HepG2 (cell line): ENCODE results near the gene GADL1. TPM values are rescaled to one million over a fixed set of nuclear protein-coding genes. Genes with fewer than 3 reads are reported as not detected.

Experiments used
- ATAC-seq: fragments of 200-7000 bp; cut with Tn5 transposase; 3 replicates; pipeline ENCODE4 v1.9.1; 2020; ENCODE audit warnings: mild to moderate bottlenecking, moderate library complexity
- BruUV-seq: library from RNA; stranded (reverse); fragments of 400-500 nt; replicated peaks from 2 replicates; lab custom pipeline; 2021; lab: Mats Ljungman, UMichigan
- CTCF ChIA-PET: fragments of 300-600 bp; formaldehyde crosslinking; extraction: SDS; loops from one replicate; lab custom pipeline; 2021; ENCODE audit warnings: low total read pairs, inconsistent platforms, low intra/inter-chr PET ratio; lab: Yijun Ruan, JAX
- POLR2A ChIA-PET: fragments of 350-600 bp; sonication (Branson Sonifier 250); formaldehyde crosslinking; loops from one replicate; lab custom pipeline; 2020; ENCODE audit warnings: antibody characterized with exemption, inconsistent platforms; lab: Yijun Ruan, JAX
- DNase-seq: peaks from one replicate; pipeline ENCODE4 v3.0.0-alpha.2; 2015; ENCODE audit warnings: low spot score
- FAIRE-seq: peaks from 3 replicates; lab custom pipeline; 2011; peaks lifted over from hg19 to GRCh38; lab: Jason Lieb, UNC
- H2AFZ ChIP-seq: one replicate; pipeline ENCODE4 v1.6.1; 2011; ENCODE audit warnings: low read length, inconsistent platforms
- H3K27ac ChIP-seq: fragments of 300-600 bp; 3 replicates; pipeline ENCODE4 v1.8.0; 2011; ENCODE audit warnings: mixed run types, mild to moderate bottlenecking, mixed read lengths, low read length, inconsistent platforms; ENCODE audit not compliant: insufficient read depth; ENCODE audit errors: extremely low read length
- H3K27me3 ChIP-seq, 2 experiments: fragments of 200-600 bp in 1 of 2; 2 replicates in 1 of 2; 3 replicates in 1 of 2; pipeline versions ENCODE4 v1.6.0 to v1.8.0; 2011; ENCODE audit warnings: low read length in 2 of 2, mild to moderate bottlenecking in 2 of 2, moderate library complexity in 2 of 2, inconsistent platforms in 1 of 2; ENCODE audit not compliant: insufficient read depth in 2 of 2, control insufficient read depth in 1 of 2
- H3K36me3 ChIP-seq, 2 experiments: fragments of 200-600 bp in 1 of 2; replicated peaks in 1 of 2; 2 replicates in 1 of 2; 3 replicates in 1 of 2; pipeline versions ENCODE4 v1.5.1 to v1.8.0; 2011; ENCODE audit warnings: low read length in 2 of 2, inconsistent platforms in 1 of 2; ENCODE audit not compliant: insufficient read depth in 2 of 2, control insufficient read depth in 1 of 2
- H3K4me1 ChIP-seq: 2 replicates; pipeline ENCODE4 v1.5.1; 2012; ENCODE audit warnings: low read length, inconsistent platforms; ENCODE audit not compliant: insufficient read depth
- H3K4me2 ChIP-seq: 2 replicates; pipeline ENCODE4 v1.6.0; 2011; ENCODE audit warnings: low read depth, low read length, inconsistent platforms
- H3K4me3 ChIP-seq, 3 experiments: fragments of 200-600 bp in 1 of 3; sonication (generic), shearing (Covaris generic) in 1 of 3; replicated peaks in 1 of 3; 2 replicates each; pipeline ENCODE4 v1.5.1; 2011 to 2016; ENCODE audit warnings: low read length in 3 of 3, inconsistent platforms in 2 of 3, low read depth in 2 of 3, mild to moderate bottlenecking in 2 of 3, control low read depth in 1 of 3, mixed read lengths in 1 of 3; ENCODE audit not compliant: insufficient read depth in 1 of 3
- H3K79me2 ChIP-seq: one replicate; pipeline ENCODE4 v1.6.1; 2011; ENCODE audit warnings: low read length, inconsistent platforms; ENCODE audit not compliant: insufficient read depth
- H3K9ac ChIP-seq: 2 replicates; pipeline ENCODE4 v1.6.0; 2011; ENCODE audit warnings: mild to moderate bottlenecking, low read depth, low read length, inconsistent platforms; ENCODE audit not compliant: insufficient read depth
- H3K9me3 ChIP-seq: 2 replicates; pipeline ENCODE4 v1.5.1; 2012; ENCODE audit warnings: mild to moderate bottlenecking, low read length
- H4K20me1 ChIP-seq: 2 replicates; pipeline ENCODE4 v1.6.0; 2011; ENCODE audit warnings: inconsistent platforms, mild to moderate bottlenecking, low read length, moderate library complexity; ENCODE audit not compliant: insufficient read depth
- MEIS2 ChIP-seq: sonication (generic); formaldehyde crosslinking; IDR thresholded peaks from 2 replicates; pipeline ENCODE4 v1.9.0; 2021; ENCODE audit warnings: mild to moderate bottlenecking, missing genetic modification reagents
- MTA3 ChIP-seq: sonication (generic); formaldehyde crosslinking; IDR thresholded peaks from 2 replicates; pipeline ENCODE4 v1.4.0; 2020; ENCODE audit warnings: missing genetic modification reagents
- NFIC ChIP-seq: IDR thresholded peaks from 2 replicates; pipeline ENCODE4 v1.6.1; 2012; ENCODE audit warnings: mild to moderate bottlenecking, low read length, inconsistent platforms
- RORA ChIP-seq: sonication (generic); formaldehyde crosslinking; IDR thresholded peaks from 2 replicates; pipeline ENCODE4 v1.5.0; 2020; ENCODE audit warnings: mild to moderate bottlenecking, missing genetic modification reagents, moderate library complexity
- SP5 ChIP-seq: IDR thresholded peaks from 2 replicates; pipeline ENCODE4 v1.6.1; 2016; ENCODE audit warnings: low read depth, borderline replicate concordance
- ZFP36L2 ChIP-seq: sonication (generic); formaldehyde crosslinking; IDR thresholded peaks from 2 replicates; pipeline ENCODE4 v1.4.0; 2020; ENCODE audit warnings: missing genetic modification reagents
- ZMYM3 ChIP-seq: sonication (generic); formaldehyde crosslinking; IDR thresholded peaks from 2 replicates; pipeline ENCODE4 v1.5.1; 2020; ENCODE audit warnings: mild to moderate bottlenecking, missing genetic modification reagents
- ZNF20 ChIP-seq: sonication (generic); formaldehyde crosslinking; IDR thresholded peaks from 2 replicates; pipeline ENCODE4 v1.4.0; 2020; ENCODE audit warnings: mild to moderate bottlenecking, moderate library complexity, missing genetic modification reagents
- ZNF24 ChIP-seq: fragments of 450-650 bp; IDR thresholded peaks from 2 replicates; pipeline ENCODE4 v1.6.1; 2017; ENCODE audit warnings: antibody characterized with exemption, mild to moderate bottlenecking
- ZNF383 ChIP-seq: sonication (generic); formaldehyde crosslinking; IDR thresholded peaks from 2 replicates; pipeline ENCODE4 v1.4.0; 2020; ENCODE audit warnings: missing genetic modification reagents, mild to moderate bottlenecking, borderline replicate concordance
- ZNF557 ChIP-seq: sonication (generic); formaldehyde crosslinking; IDR thresholded peaks from 2 replicates; pipeline ENCODE4 v1.4.0; 2020; ENCODE audit warnings: missing genetic modification reagents
- ZNF616 ChIP-seq: sonication (generic); formaldehyde crosslinking; IDR thresholded peaks from 2 replicates; pipeline ENCODE4 v1.5.0; 2020; ENCODE audit warnings: low read depth, mild to moderate bottlenecking, missing genetic modification reagents
- ZNF660 ChIP-seq: sonication (generic); formaldehyde crosslinking; IDR thresholded peaks from 2 replicates; pipeline ENCODE4 v1.5.1; 2020; ENCODE audit warnings: mild to moderate bottlenecking, low read depth, missing genetic modification reagents, borderline replicate concordance
- ZNF703 ChIP-seq: sonication (generic); formaldehyde crosslinking; IDR thresholded peaks from 2 replicates; pipeline ENCODE4 v1.5.1; 2020; ENCODE audit warnings: missing genetic modification reagents, mild to moderate bottlenecking, moderate library complexity, borderline replicate concordance
- WGBS: methylation state at CpG from one replicate; pipeline ENCODE4 v1.1.6; 2017; ENCODE audit warnings: low lambda C conversion rate; 5-methylcytosine and 5-hydroxymethylcytosine counted together
- in situ Hi-C: cut with HindIII; loops from 2 replicates; pipeline ENCODE4 v1.10.0; 2017; ENCODE audit warnings: low pct_unique_long_range_greater_than_20kb; ENCODE audit not compliant: extremely low pct_ligation_motif_present
- intact Hi-C: fragments of 100-400 bp; cut with micrococcal nuclease; formaldehyde crosslinking; loops from one replicate; pipeline ENCODE4 v1.10.0; 2022; ENCODE audit not compliant: unreplicated experiment
- polyA plus RNA-seq, 8 experiments: library from polyadenylated mRNA; depleted of rRNA in 3 of 8; stranded (reverse) in 7 of 8; unstranded in 1 of 8; fragments of >200 nt; fragmentation: Illumina TruSeq in 4 of 8; extraction: Trizol in 4 of 8; gene quantifications; 2 replicates each; pipeline versions ENCODE4 v1.2.1 to v1.2.3, GENCODE V29; 2011 to 2016; ENCODE audit warnings: low read depth in 4 of 8, missing spikeins in 1 of 8, mixed read lengths in 1 of 8; ENCODE audit not compliant: insufficient read depth in 1 of 8
- total RNA-seq, 5 experiments: library from RNA; depleted of rRNA; stranded (reverse); fragments of >200 nt; fragmentation: Illumina TruSeq; extraction: Trizol; gene quantifications; 2 replicates each; pipeline ENCODE4 v1.2.3, GENCODE V29; 2016; ENCODE audit warnings: low read depth in 1 of 5
- TF ChIP-seq, protein P1 (sequence below): sonication (generic); formaldehyde crosslinking; IDR thresholded peaks from 2 replicates; pipeline ENCODE4 v1.5.1; 2020; ENCODE audit warnings: missing genetic modification reagents, mild to moderate bottlenecking, borderline replicate concordance
- TF ChIP-seq, protein P2 (sequence below): sonication (generic); formaldehyde crosslinking; IDR thresholded peaks from 2 replicates; pipeline ENCODE4 v1.8.0; 2022; ENCODE audit warnings: mild to moderate bottlenecking, missing genetic modification reagents
- TF ChIP-seq, protein P3 (sequence below): sonication (generic); formaldehyde crosslinking; IDR thresholded peaks from 2 replicates; pipeline ENCODE4 v1.4.0; 2020; ENCODE audit warnings: mild to moderate bottlenecking, low read depth, missing genetic modification reagents
- TF ChIP-seq, protein P4 (sequence below): sonication (generic); formaldehyde crosslinking; IDR thresholded peaks from 2 replicates; pipeline ENCODE4 v1.4.0; 2020; ENCODE audit warnings: missing genetic modification reagents
- TF ChIP-seq, protein P5 (sequence below): sonication (generic); formaldehyde crosslinking; IDR thresholded peaks from 2 replicates; pipeline ENCODE4 v1.5.0; 2020; ENCODE audit warnings: mild to moderate bottlenecking, low read depth, missing genetic modification reagents, borderline replicate concordance

Gene GADL1
- total and polyA plus RNA-seq, 2 of the 13 experiments (the other 11 are each of a cell fraction or from before 2014, with no cell fraction given), result not detected

DNA sequence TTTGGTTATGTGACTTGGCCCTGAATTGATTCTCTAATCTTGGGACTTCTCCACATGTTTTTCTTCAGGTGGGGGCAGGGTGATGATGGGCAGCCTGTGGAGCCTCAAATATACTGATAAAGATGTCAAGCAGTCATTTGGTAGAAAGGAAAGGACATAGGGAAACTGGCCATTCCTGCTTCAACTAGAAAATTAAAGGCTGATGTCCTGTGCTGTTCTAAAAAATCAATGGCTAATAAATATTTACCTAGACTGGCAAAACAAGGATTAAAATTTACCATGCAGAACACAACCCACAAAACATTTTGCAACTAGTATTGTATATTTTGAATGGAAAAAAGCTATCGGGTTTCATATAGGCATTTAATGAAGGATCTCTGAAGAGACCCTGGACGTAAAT is 133.7 kb downstream of the GADL1 start:
- H3K36me3 ChIP-seq, result no peaks in the 10 kb centered on the region
- ChIA-PET CTCF (no interaction called here), POLR2A (no interaction called here)
- H4K20me1 ChIP-seq, result no peaks in the 10 kb centered on the region
- peaks cover 2 to 11% of the 10 kb centered on the region in 2 experiments; a peak in 1 of 5 replicates for H3K27me3 ChIP-seq
- no peaks in the 10 kb centered on the region for H3K9me3 ChIP-seq
- no peak overlapping the region for H2AFZ ChIP-seq
- no peak overlapping the region for H3K27ac ChIP-seq
- H3K4me1 ChIP-seq, result no peaks in the 10 kb centered on the region
- H3K79me2 ChIP-seq, result no peaks in the 10 kb centered on the region
- H3K9ac ChIP-seq, result no peak overlapping the region
- DNase-seq (no peak), ATAC-seq (no peak), FAIRE-seq (no peak)
- BruUV-seq, result no TSS peak
- intact Hi-C loops (no loop called here), in situ Hi-C loops (no loop called here)
- TF ChIP-seq SP5 (CRISPR knock-in tag), result no peak
- TF ChIP-seq, protein P1, sequence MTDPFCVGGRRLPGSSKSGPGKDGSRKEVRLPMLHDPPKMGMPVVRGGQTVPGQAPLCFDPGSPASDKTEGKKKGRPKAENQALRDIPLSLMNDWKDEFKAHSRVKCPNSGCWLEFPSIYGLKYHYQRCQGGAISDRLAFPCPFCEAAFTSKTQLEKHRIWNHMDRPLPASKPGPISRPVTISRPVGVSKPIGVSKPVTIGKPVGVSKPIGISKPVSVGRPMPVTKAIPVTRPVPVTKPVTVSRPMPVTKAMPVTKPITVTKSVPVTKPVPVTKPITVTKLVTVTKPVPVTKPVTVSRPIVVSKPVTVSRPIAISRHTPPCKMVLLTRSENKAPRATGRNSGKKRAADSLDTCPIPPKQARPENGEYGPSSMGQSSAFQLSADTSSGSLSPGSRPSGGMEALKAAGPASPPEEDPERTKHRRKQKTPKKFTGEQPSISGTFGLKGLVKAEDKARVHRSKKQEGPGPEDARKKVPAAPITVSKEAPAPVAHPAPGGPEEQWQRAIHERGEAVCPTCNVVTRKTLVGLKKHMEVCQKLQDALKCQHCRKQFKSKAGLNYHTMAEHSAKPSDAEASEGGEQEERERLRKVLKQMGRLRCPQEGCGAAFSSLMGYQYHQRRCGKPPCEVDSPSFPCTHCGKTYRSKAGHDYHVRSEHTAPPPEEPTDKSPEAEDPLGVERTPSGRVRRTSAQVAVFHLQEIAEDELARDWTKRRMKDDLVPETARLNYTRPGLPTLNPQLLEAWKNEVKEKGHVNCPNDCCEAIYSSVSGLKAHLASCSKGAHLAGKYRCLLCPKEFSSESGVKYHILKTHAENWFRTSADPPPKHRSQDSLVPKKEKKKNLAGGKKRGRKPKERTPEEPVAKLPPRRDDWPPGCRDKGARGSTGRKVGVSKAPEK (CRISPR knock-in tag), result no peak
- TF ChIP-seq, protein P2, sequence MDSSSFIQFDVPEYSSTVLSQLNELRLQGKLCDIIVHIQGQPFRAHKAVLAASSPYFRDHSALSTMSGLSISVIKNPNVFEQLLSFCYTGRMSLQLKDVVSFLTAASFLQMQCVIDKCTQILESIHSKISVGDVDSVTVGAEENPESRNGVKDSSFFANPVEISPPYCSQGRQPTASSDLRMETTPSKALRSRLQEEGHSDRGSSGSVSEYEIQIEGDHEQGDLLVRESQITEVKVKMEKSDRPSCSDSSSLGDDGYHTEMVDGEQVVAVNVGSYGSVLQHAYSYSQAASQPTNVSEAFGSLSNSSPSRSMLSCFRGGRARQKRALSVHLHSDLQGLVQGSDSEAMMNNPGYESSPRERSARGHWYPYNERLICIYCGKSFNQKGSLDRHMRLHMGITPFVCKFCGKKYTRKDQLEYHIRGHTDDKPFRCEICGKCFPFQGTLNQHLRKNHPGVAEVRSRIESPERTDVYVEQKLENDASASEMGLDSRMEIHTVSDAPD (CRISPR knock-in tag), result no peak
- no peak for TF ChIP-seq ZNF703
- TF ChIP-seq, protein P3, sequence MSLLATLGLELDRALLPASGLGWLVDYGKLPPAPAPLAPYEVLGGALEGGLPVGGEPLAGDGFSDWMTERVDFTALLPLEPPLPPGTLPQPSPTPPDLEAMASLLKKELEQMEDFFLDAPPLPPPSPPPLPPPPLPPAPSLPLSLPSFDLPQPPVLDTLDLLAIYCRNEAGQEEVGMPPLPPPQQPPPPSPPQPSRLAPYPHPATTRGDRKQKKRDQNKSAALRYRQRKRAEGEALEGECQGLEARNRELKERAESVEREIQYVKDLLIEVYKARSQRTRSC (CRISPR knock-in tag), result no peak
- TF ChIP-seq ZNF660 (CRISPR knock-in tag), result no peak
- TF ChIP-seq ZNF24, result no peak
- no peak for TF ChIP-seq MTA3
- TF ChIP-seq, protein P4, sequence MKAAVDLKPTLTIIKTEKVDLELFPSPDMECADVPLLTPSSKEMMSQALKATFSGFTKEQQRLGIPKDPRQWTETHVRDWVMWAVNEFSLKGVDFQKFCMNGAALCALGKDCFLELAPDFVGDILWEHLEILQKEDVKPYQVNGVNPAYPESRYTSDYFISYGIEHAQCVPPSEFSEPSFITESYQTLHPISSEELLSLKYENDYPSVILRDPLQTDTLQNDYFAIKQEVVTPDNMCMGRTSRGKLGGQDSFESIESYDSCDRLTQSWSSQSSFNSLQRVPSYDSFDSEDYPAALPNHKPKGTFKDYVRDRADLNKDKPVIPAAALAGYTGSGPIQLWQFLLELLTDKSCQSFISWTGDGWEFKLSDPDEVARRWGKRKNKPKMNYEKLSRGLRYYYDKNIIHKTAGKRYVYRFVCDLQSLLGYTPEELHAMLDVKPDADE (CRISPR knock-in tag), result no peak
- no peak for TF ChIP-seq MEIS2 (CRISPR knock-in tag)
- no peak for TF ChIP-seq RORA (CRISPR knock-in tag)
- TF ChIP-seq, protein P5, sequence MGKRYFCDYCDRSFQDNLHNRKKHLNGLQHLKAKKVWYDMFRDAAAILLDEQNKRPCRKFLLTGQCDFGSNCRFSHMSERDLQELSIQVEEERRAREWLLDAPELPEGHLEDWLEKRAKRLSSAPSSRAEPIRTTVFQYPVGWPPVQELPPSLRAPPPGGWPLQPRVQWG, result no peak
- TF ChIP-seq ZNF616 (CRISPR knock-in tag), result no peak
- TF ChIP-seq ZNF383, result no peak
- TF ChIP-seq ZNF557 (CRISPR knock-in tag), result no peak
- TF ChIP-seq ZMYM3 (CRISPR knock-in tag), result no peak
- TF ChIP-seq ZNF20 (CRISPR knock-in tag), result no peak
- TF ChIP-seq NFIC, result no peak
- TF ChIP-seq ZFP36L2 (CRISPR knock-in tag), result no peak
- no peak overlapping the region for H3K4me3 ChIP-seq
- WGBS, result 21% methylated on average over 2 of the region's 2 CpGs
- no peak overlapping the region for H3K4me2 ChIP-seq
